GM18526 (cell line): ENCODE measurements around the gene ZSCAN25.
A peak's percentile ranks its signal among the peaks of the same experiment; 100 is the strongest.

ENCODE experiments used
- POLR2A ChIP-seq: IDR thresholded peaks from 3 replicates; pipeline ENCODE4 v1.6.1; 2011; ENCODE audit not compliant: insufficient read length; ENCODE audit errors: extremely low read depth

ZSCAN25 gene

DNA sequence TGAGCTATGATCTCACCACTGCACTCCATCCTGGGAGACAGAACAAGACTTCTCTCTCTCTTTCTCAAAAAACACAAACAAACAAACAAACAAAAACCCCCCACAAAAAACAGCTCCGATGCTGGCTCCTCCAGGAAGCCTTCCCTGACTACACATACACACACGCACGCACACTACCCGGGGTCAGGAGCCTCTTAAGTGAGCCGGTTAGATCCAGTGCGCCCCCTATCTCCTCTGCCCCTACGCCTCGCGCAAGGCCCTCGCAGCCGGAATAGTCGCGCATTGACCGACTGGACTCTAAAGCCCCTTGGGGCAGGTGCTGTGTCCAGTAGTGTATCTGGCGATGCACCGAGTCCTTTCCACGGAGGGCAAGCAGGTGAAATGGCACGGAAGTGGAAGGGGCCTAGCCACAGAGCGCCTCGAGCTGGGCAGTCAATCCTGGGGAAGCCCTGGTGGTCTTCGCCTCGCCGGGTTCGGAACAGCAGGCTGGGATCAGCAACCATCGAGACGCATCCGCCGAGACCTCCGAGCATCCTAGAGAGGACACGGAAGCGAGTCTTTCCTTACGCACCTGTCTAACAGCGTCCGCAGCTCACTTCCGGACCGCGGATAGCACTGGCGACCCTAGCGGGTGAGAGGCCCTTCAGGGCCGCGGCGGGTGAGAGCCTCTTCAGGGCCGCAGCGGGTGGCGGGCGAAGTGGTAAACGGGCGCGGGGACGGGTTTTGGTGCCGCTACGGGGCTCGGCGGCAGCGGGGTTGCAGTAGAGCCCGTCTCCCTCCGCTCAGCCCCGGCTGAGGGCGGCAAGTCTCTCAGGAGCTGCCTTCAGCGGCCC lies at the start of gene ZSCAN25:
TSS of gene ZSCAN25 (plus strand) at position 588 of the 833 bp plus-strand sequence. CDS start 2,661 bp downstream, outside the sequence.
- TF ChIP-seq POLR2A = peak; percentile 83

DNA sequence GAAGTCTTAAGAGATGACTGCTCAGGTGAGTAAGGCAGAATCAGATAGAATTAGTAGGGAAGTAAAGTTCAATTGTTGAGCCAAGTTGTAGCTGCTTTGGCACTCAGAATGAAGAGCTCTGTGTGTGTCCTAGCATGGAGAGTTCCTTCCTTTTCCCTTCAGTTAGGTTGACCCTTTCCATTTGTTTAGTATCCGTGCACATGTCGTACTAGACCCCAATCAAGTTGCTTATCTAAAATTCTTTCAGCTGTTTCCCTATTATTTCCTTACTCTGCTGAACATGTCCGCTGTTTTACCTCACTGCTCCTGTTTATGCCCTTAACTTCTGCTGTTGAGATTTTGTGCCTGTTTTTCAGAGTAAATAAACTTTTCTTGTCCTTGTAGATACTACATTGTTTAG lies 45.0 kb upstream of the ZSCAN25 start:
- no peak for TF ChIP-seq POLR2A

DNA sequence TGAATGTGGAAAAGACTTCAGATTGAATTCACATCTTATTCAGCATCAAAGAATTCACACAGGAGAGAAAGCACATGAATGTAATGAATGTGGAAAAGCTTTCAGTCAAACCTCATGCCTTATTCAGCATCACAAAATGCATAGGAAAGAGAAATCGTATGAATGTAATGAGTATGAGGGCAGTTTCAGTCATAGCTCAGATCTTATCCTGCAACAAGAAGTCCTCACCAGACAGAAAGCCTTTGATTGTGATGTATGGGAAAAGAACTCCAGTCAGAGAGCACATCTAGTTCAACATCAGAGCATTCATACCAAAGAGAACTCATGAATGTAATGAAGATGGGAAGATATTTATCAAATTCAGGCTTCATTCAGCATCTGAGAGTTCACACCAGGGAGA lies 43.5 kb upstream of the ZSCAN25 start:
- TF ChIP-seq POLR2A = no peak

- no peak for TF ChIP-seq POLR2A
Observed at GRCh38 chr7:99576251-99576650, 40.5 kb upstream of the ZSCAN25 start.

GRCh38 chr7:99579281-99579955 lies 37.3 kb upstream of the ZSCAN25 start:
- TF ChIP-seq POLR2A = no peak

GRCh38 chr7:99579956-99580777 lies 36.6 kb upstream of the ZSCAN25 start:
- TF ChIP-seq POLR2A = no peak

DNA sequence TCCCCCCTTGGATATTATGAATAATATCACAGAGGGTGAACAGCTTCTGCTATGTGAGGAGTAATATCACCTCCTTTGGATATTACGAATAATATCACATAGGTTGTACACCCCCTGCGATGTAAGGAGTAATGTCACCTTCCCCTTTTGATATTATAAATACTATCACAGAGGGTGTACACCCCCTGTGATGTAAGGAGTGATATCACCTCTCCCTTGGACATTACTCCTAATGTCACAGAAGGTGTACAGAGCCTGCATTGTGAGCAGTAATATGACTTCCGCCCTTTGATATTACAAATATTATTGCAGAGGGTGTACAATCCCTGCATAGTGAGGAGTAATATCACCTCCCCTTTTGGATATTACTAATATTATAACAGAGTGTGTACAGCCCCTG lies 27.9 kb upstream of the ZSCAN25 start:
- TF ChIP-seq POLR2A = no peak

- TF ChIP-seq POLR2A = no peak
Observed at GRCh38 chr7:99594948-99595745, 21.6 kb upstream of the ZSCAN25 start.

DNA sequence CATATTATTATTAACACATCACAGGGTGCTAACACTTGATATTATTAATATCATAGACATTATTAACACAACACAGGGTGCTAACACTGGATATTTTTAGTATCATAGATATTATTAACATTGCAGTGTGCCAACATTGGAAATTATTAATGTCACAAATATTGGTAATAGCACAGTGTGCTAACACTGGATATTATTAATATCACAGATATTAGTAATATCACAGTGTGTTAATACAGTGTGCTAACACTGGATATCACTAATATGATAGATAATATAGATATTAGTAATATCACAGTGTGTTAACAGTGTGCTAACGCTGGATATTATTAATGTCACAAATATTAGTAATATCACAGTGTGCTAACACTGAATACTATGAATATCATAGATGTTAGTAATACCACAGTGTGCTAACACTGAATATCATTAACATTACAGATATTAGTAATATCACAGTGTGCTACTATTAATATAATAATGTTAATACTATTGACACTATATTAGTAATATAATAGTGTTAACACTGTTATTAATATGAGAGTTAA lies 20.3 kb upstream of the ZSCAN25 start:
- TF ChIP-seq POLR2A = no peak

GRCh38 chr7:99597762-99598501 lies 18.8 kb upstream of the ZSCAN25 start, which contains the start of gene TMEM225B:
TMEM225B (plus strand) TSS chr7:99598267; CDS start chr7:99604389, 6,122 bp downstream.
- TF ChIP-seq POLR2A = no peak

- TF ChIP-seq POLR2A = no peak
Observed at GRCh38 chr7:99599836-99600235, 16.9 kb upstream of the ZSCAN25 start.

GRCh38 chr7:99601656-99602310 lies 15.0 kb upstream of the ZSCAN25 start:
- no peak for TF ChIP-seq POLR2A

GRCh38 chr7:99605527-99605926 lies 11.2 kb upstream of the ZSCAN25 start:
- TF ChIP-seq POLR2A = no peak
